Stimulated activated naive CD8-positive, alpha-beta T cell treated with anti-CD3 and anti-CD28 coated beads, Interleukin-15, amount 100 ng/mL, for 72 hours (primary cell): ENCODE data around the gene UBXN10.

Experiments used
- ATAC-seq: fragments of 150-1000 bp; cut with Tn5 transposase; 2 replicates; pipeline ENCODE4 v1.10.0; 2021; ENCODE audit warnings: mild to moderate bottlenecking, moderate library complexity
- DNase-seq, 2 donors: peaks; one replicate each; pipeline ENCODE4 v3.0.0; 2021 to 2022
- H3K27ac Mint-ChIP-seq, 2 donors: one replicate each; pipeline ENCODE4 v1.8.0; 2022; ENCODE audit warnings: mild to moderate bottlenecking in 2 of 2, mixed read lengths in 2 of 2, moderate library complexity in 2 of 2
- H3K27me3 Mint-ChIP-seq: one replicate; pipeline ENCODE4 v1.8.0; 2022; ENCODE audit warnings: mixed read lengths
- H3K4me1 Mint-ChIP-seq: one replicate; pipeline ENCODE4 v1.8.0; 2022; ENCODE audit warnings: mild to moderate bottlenecking, mixed read lengths
- H3K4me3 Mint-ChIP-seq, 2 donors: one replicate each; pipeline ENCODE4 v1.8.0; 2022; ENCODE audit warnings: mild to moderate bottlenecking in 2 of 2, mixed read lengths in 2 of 2, moderate library complexity in 1 of 2
- H3K9me3 Mint-ChIP-seq, 2 donors: one replicate each; pipeline ENCODE4 v1.8.0; 2022; ENCODE audit warnings: mixed read lengths in 2 of 2

Gene UBXN10

GRCh38 chr1:20148571-20149500, 37.1 kb upstream of the UBXN10 start:
- ATAC-seq, result no peak
- no peak for DNase-seq
- H3K27ac Mint-ChIP-seq, result peak overlapping the region in 1 of 2 donors; percentile 19
- H3K4me3 Mint-ChIP-seq, result no peak overlapping the region
- H3K4me1 Mint-ChIP-seq, result peaks cover 10% of the 10 kb centered on the region
- H3K9me3 Mint-ChIP-seq, result no peaks in the 10 kb centered on the region
- peaks cover 12% of the 10 kb centered on the region for H3K27me3 Mint-ChIP-seq

- DNase-seq, result no peak
- Mint-ChIP-seq H3K4me1 (peaks cover 19% of the 10 kb centered on the region), H3K9me3 (no peaks in the 10 kb centered on the region), H3K4me3 (no peak overlapping the region), H3K27me3 (peaks cover 12% of the 10 kb centered on the region), H3K27ac (no peak overlapping the region)
- no peak for ATAC-seq
Measured at GRCh38 chr1:20149601-20150325, 36.1 kb upstream of the UBXN10 start.

GRCh38 chr1:20150326-20150705, 35.6 kb upstream of the UBXN10 start:
- no peak overlapping the region for H3K4me3 Mint-ChIP-seq
- peaks cover 22% of the 10 kb centered on the region for H3K4me1 Mint-ChIP-seq
- H3K27me3 Mint-ChIP-seq, result peaks cover 12% of the 10 kb centered on the region
- no peak for ATAC-seq
- no peaks in the 10 kb centered on the region for H3K9me3 Mint-ChIP-seq
- DNase-seq, result no peak
- no peak overlapping the region for H3K27ac Mint-ChIP-seq

- H3K4me3 Mint-ChIP-seq, result no peak overlapping the region
- no peaks in the 10 kb centered on the region for H3K9me3 Mint-ChIP-seq
- H3K27ac Mint-ChIP-seq, result no peak overlapping the region
- H3K4me1 Mint-ChIP-seq, result peaks cover 22% of the 10 kb centered on the region
- no peak for DNase-seq
- H3K27me3 Mint-ChIP-seq, result peaks cover 12% of the 10 kb centered on the region
- ATAC-seq, result no peak
Measured at GRCh38 chr1:20150969-20151368, 34.9 kb upstream of the UBXN10 start.

GRCh38 chr1:20151906-20152598, 33.8 kb upstream of the UBXN10 start:
- H3K4me3 Mint-ChIP-seq, result peak overlapping the region; percentile 59 to 88
- H3K9me3 Mint-ChIP-seq, result no peaks in the 10 kb centered on the region
- H3K27me3 Mint-ChIP-seq, result peaks cover 12% of the 10 kb centered on the region
- peak overlapping the region; percentile 22 to 82 for H3K27ac Mint-ChIP-seq
- H3K4me1 Mint-ChIP-seq, result peaks cover 22% of the 10 kb centered on the region
- ATAC-seq, result peak; percentile 93
- DNase-seq, result peak; percentile 76 to 78

- no peak for DNase-seq
- ATAC-seq, result no peak
- Mint-ChIP-seq H3K4me1 (peaks cover 22% of the 10 kb centered on the region), H3K9me3 (no peaks in the 10 kb centered on the region), H3K4me3 (peak overlapping the region in 1 of 2 donors; percentile 88), H3K27ac (peak overlapping the region in 1 of 2 donors; percentile 82), H3K27me3 (peaks cover 12% of the 10 kb centered on the region)
Measured at GRCh38 chr1:20152599-20152930, 33.3 kb upstream of the UBXN10 start.

GRCh38 chr1:20153000-20153418, 32.9 kb upstream of the UBXN10 start:
- H3K27ac Mint-ChIP-seq, result no peak overlapping the region
- H3K4me3 Mint-ChIP-seq, result no peak overlapping the region
- DNase-seq (no peak), ATAC-seq (no peak)
- H3K4me1 Mint-ChIP-seq, result peaks cover 22% of the 10 kb centered on the region
- H3K9me3 Mint-ChIP-seq, result no peaks in the 10 kb centered on the region
- H3K27me3 Mint-ChIP-seq, result peaks cover 12% of the 10 kb centered on the region

- Mint-ChIP-seq H3K27ac (no peak overlapping the region), H3K4me1 (peaks cover 22% of the 10 kb centered on the region), H3K4me3 (no peak overlapping the region), H3K27me3 (peaks cover 12% of the 10 kb centered on the region), H3K9me3 (peaks cover 0 to 7% of the 10 kb centered on the region in 2 donors)
- no peak for ATAC-seq
- DNase-seq, result no peak
Measured at GRCh38 chr1:20154301-20154831, 31.5 kb upstream of the UBXN10 start.

DNA sequence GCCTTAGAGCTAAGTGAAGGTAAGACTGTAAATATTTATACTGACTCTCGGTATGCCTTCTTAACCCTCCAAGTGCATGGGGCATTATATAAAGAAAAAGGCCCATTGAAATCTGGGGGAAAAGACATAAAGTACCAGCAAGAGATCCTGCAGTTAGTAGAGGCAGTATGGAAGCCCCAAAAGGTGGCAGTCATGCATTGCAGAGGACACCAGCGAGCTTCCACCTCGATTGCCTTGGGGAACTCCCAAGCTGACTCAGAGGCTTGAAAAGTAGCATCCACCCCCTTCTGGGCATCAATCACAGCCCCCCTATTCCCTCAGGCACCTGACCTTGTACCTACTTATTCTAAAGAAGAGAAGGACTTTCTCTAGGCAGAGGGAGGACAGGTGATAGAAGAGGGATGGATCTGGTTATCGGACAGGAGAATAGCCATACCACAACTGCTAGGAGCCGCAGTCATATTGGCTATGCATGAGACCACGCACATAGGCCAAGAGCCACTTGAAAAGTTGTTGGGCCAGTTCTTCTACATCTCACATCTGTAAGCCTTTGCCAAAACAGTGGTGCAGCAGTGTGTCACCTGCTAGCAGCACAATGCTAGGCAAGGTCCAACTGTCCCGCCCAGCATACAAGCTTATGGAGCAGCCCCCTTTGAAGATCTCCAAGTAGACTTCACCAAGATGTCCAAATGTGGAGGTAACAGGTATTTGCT, 27.4 kb upstream of the UBXN10 start:
- Mint-ChIP-seq H3K4me3 (no peak overlapping the region), H3K27ac (no peak overlapping the region), H3K4me1 (peaks cover 13% of the 10 kb centered on the region), H3K27me3 (no peaks in the 10 kb centered on the region), H3K9me3 (peaks cover 6 to 45% of the 10 kb centered on the region in 2 donors)
- DNase-seq (peak; percentile 15 to 43), ATAC-seq (no peak)

GRCh38 chr1:20160034-20160433, 25.9 kb upstream of the UBXN10 start:
- Mint-ChIP-seq H3K9me3 (peaks cover 6 to 57% of the 10 kb centered on the region in 2 donors), H3K4me1 (no peaks in the 10 kb centered on the region), H3K27me3 (peaks cover 4% of the 10 kb centered on the region), H3K4me3 (no peak overlapping the region), H3K27ac (no peak overlapping the region)
- ATAC-seq, result no peak
- no peak for DNase-seq

- ATAC-seq, result no peak
- H3K27me3 Mint-ChIP-seq, result peaks cover 21% of the 10 kb centered on the region
- DNase-seq, result no peak
- H3K9me3 Mint-ChIP-seq, result peaks cover 6 to 52% of the 10 kb centered on the region in 2 donors
- H3K4me3 Mint-ChIP-seq, result no peak overlapping the region
- H3K27ac Mint-ChIP-seq, result no peak overlapping the region
- no peaks in the 10 kb centered on the region for H3K4me1 Mint-ChIP-seq
Measured at GRCh38 chr1:20164694-20165202, 21.1 kb upstream of the UBXN10 start.

- Mint-ChIP-seq H3K4me1 (no peaks in the 10 kb centered on the region), H3K27me3 (peaks cover 21% of the 10 kb centered on the region), H3K27ac (no peak overlapping the region), H3K4me3 (no peak overlapping the region), H3K9me3 (peaks cover 6 to 44% of the 10 kb centered on the region in 2 donors)
- ATAC-seq, result peak; percentile 55
- DNase-seq, result no peak
Measured at GRCh38 chr1:20165522-20165951, 20.4 kb upstream of the UBXN10 start.

GRCh38 chr1:20166051-20166450, 19.8 kb upstream of the UBXN10 start:
- H3K4me3 Mint-ChIP-seq, result no peak overlapping the region
- H3K9me3 Mint-ChIP-seq, result peaks cover 6 to 39% of the 10 kb centered on the region in 2 donors
- ATAC-seq, result no peak
- no peak overlapping the region for H3K27ac Mint-ChIP-seq
- peaks cover 21% of the 10 kb centered on the region for H3K27me3 Mint-ChIP-seq
- peaks cover 1% of the 10 kb centered on the region for H3K4me1 Mint-ChIP-seq
- no peak for DNase-seq

- DNase-seq, result no peak
- peaks cover 10% of the 10 kb centered on the region for H3K4me1 Mint-ChIP-seq
- H3K27ac Mint-ChIP-seq, result no peak overlapping the region
- H3K27me3 Mint-ChIP-seq, result peaks cover 21% of the 10 kb centered on the region
- ATAC-seq, result no peak
- no peak overlapping the region for H3K4me3 Mint-ChIP-seq
- H3K9me3 Mint-ChIP-seq, result peaks cover 6 to 28% of the 10 kb centered on the region in 2 donors
Measured at GRCh38 chr1:20167126-20167525, 18.8 kb upstream of the UBXN10 start.
